GM21737 (cell line): Measurements from ENCODE around the gene MAST4.
"Not testable (repeated sequence)": the region's sequence is repeated elsewhere in the genome, so short reads cannot be mapped to it uniquely, and the experiment has no call there.

Experiments used
- ATAC-seq: cut with Tn5 transposase; IDR thresholded peaks from one replicate; pipeline ENCODE4 v1.9.1; 2021; ENCODE audit warnings: mild to moderate bottlenecking, moderate library complexity; ENCODE audit not compliant: unreplicated experiment

MAST4 gene

GRCh38 chr5:66805514-66806430 is 209.6 kb downstream of the MAST4 start:
- ATAC-seq: no peak

- ATAC-seq: no peak
These were observed 211.6 kb downstream of the MAST4 start for GRCh38 chr5:66807743-66808142.

- ATAC-seq: no peak
These were observed 212.5 kb downstream of the MAST4 start for GRCh38 chr5:66808663-66809062.

- ATAC-seq: no peak
These were observed 214.0 kb downstream of the MAST4 start for GRCh38 chr5:66810151-66810550.

GRCh38 chr5:66810848-66811261 is 214.7 kb downstream of the MAST4 start:
- ATAC-seq: no peak

- no peak for ATAC-seq
These were observed 216.1 kb downstream of the MAST4 start for GRCh38 chr5:66812291-66812690.

- ATAC-seq: no peak
These were observed 217.1 kb downstream of the MAST4 start for GRCh38 chr5:66813306-66813705.

GRCh38 chr5:66814146-66814991 is 218.2 kb downstream of the MAST4 start:
- no peak for ATAC-seq

GRCh38 chr5:66818304-66818934 is 222.2 kb downstream of the MAST4 start:
- no peak for ATAC-seq

GRCh38 chr5:66818935-66819328 is 222.7 kb downstream of the MAST4 start:
- ATAC-seq: no peak

- ATAC-seq: no peak
These were observed 224.5 kb downstream of the MAST4 start for GRCh38 chr5:66820630-66821207.

- ATAC-seq: no peak
These were observed 225.7 kb downstream of the MAST4 start for GRCh38 chr5:66821688-66822429.

GRCh38 chr5:66822906-66823305 is 226.7 kb downstream of the MAST4 start:
- not testable (repeated sequence) for ATAC-seq

- ATAC-seq: no peak
These were observed 228.3 kb downstream of the MAST4 start for GRCh38 chr5:66824476-66824875.

GRCh38 chr5:66826263-66826662 is 230.1 kb downstream of the MAST4 start:
- no peak for ATAC-seq

- no peak for ATAC-seq
These were observed 230.5 kb downstream of the MAST4 start for GRCh38 chr5:66826696-66827095.

GRCh38 chr5:66828046-66828547 is 231.9 kb downstream of the MAST4 start:
- ATAC-seq: no peak

GRCh38 chr5:66828548-66829357 is 232.6 kb downstream of the MAST4 start:
- no peak for ATAC-seq

- ATAC-seq: no peak
These were observed 233.1 kb downstream of the MAST4 start for GRCh38 chr5:66829358-66829674.
